PC-9 (cell line): Measurements from ENCODE around the gene CCNA2. TPM values are rescaled to one million over a fixed set of nuclear protein-coding genes. Genes with fewer than 3 reads are reported as not detected.

Experiments
- BruUV-seq: library from RNA; stranded (reverse); fragments of 400-500 nt; replicated peaks from 2 replicates; lab custom pipeline; 2021; lab: Mats Ljungman, UMichigan
- CTCF ChIA-PET: fragments of 300-600 bp; sonication (Branson Sonifier 250); formaldehyde crosslinking; loops from one replicate; lab custom pipeline; 2022; ENCODE audit warnings: antibody characterized with exemption; lab: Charles Lee
- POLR2A ChIA-PET: fragments of 300-600 bp; sonication (Branson Sonifier 250); formaldehyde crosslinking; loops from one replicate; lab custom pipeline; 2022; ENCODE audit warnings: antibody characterized with exemption; ENCODE audit not compliant: unreplicated experiment; lab: Charles Lee
- DNase-seq, 2 experiments: peaks; one replicate each; pipeline versions ENCODE4 v3.0.0 to v3.0.0-alpha.2; 2015 to 2022; ENCODE audit warnings: mixed read lengths in 1 of 2
- H2AFZ ChIP-seq: fragments of 200-600 bp; sonication (generic); 2 replicates; pipeline ENCODE4 v1.8.1; 2017; ENCODE audit warnings: antibody characterized with exemption
- H3F3A ChIP-seq: fragments of 200-600 bp; sonication (generic); 2 replicates; pipeline ENCODE4 v1.8.1; 2017; ENCODE audit warnings: antibody characterized with exemption, mild to moderate bottlenecking, low read depth; ENCODE audit not compliant: insufficient read depth
- H3K27ac ChIP-seq: fragments of 200-600 bp; sonication (generic); 2 replicates; pipeline ENCODE4 v1.6.1; 2016; ENCODE audit warnings: mixed run types
- H3K27me3 ChIP-seq: fragments of 200-600 bp; sonication (generic); 2 replicates; pipeline ENCODE4 v1.6.1; 2016; ENCODE audit warnings: low read depth, mixed run types; ENCODE audit not compliant: insufficient read depth
- H3K36me3 ChIP-seq: fragments of 200-600 bp; sonication (generic); 2 replicates; pipeline ENCODE4 v1.6.1; 2016; ENCODE audit warnings: low read depth, mixed run types
- H3K4me1 ChIP-seq: fragments of 200-600 bp; sonication (generic); replicated peaks from 2 replicates; pipeline ENCODE4 v1.6.1; 2016; ENCODE audit warnings: mixed run types; ENCODE audit not compliant: insufficient read depth
- H3K4me2 ChIP-seq: fragments of 200-600 bp; sonication (generic); 2 replicates; pipeline ENCODE4 v1.6.1; 2017; ENCODE audit warnings: mixed run types
- H3K4me3 ChIP-seq: fragments of 200-600 bp; sonication (generic); 2 replicates; pipeline ENCODE4 v1.6.1; 2016; ENCODE audit warnings: mixed run types
- H3K79me2 ChIP-seq: fragments of 200-600 bp; sonication (generic); 2 replicates; pipeline ENCODE4 v1.6.1; 2017; ENCODE audit warnings: low read depth, mixed run types
- H3K9me2 ChIP-seq: fragments of 200-600 bp; sonication (generic); 2 replicates; pipeline ENCODE4 v1.8.1; 2017; ENCODE audit warnings: mild to moderate bottlenecking; ENCODE audit not compliant: insufficient read depth
- H3K9me3 ChIP-seq: fragments of 200-600 bp; sonication (generic); 2 replicates; pipeline ENCODE4 v1.8.1; 2016; ENCODE audit warnings: low read depth; ENCODE audit not compliant: insufficient read depth
- H4K20me1 ChIP-seq: fragments of 200-600 bp; sonication (generic); 2 replicates; pipeline ENCODE4 v1.8.1; 2017; ENCODE audit not compliant: insufficient read depth
- CTCF ChIP-seq: fragments of 200-600 bp; sonication (generic); conservative IDR thresholded peaks from 2 replicates; pipeline ENCODE4 v1.6.1; 2017; ENCODE audit warnings: mixed run types, antibody characterized with exemption, mild to moderate bottlenecking, moderate library complexity
- EZH2 ChIP-seq: fragments of 200-600 bp; sonication (generic); IDR thresholded peaks from 2 replicates; pipeline ENCODE4 v1.8.0; 2017; ENCODE audit warnings: antibody characterized with exemption, low read depth
- intact Hi-C: fragments of 100-400 bp; cut with micrococcal nuclease; formaldehyde crosslinking; loops from one replicate; pipeline ENCODE4 v1.10.0; 2022; ENCODE audit not compliant: unreplicated experiment
- total RNA-seq: library from RNA; stranded (reverse); gene quantifications from 2 replicates; pipeline ENCODE4 v1.2.3, GENCODE V29; 2021

Gene CCNA2
- total RNA-seq, 1 experiment from 2014 or later, result 70.7 TPM

GRCh38 chr4:121777625-121778024 lies 46.1 kb downstream of the CCNA2 start:
- ChIA-PET POLR2A (no interaction called here), CTCF (no interaction called here)
- H3F3A ChIP-seq, result no peaks in the 10 kb centered on the region
- no peaks in the 10 kb centered on the region for H4K20me1 ChIP-seq
- H3K9me3 ChIP-seq, result no peaks in the 10 kb centered on the region
- intact Hi-C loops, result no loop called here
- H3K27ac ChIP-seq, result no peak overlapping the region
- H2AFZ ChIP-seq, result no peak overlapping the region
- BruUV-seq, result no TSS peak
- no peak for DNase-seq
- TF ChIP-seq EZH2, result no peak
- no peak for TF ChIP-seq CTCF
- H3K36me3 ChIP-seq, result no peaks in the 10 kb centered on the region
- H3K9me2 ChIP-seq, result no peaks in the 10 kb centered on the region
- no peak overlapping the region for H3K4me2 ChIP-seq
- no peak overlapping the region for H3K4me3 ChIP-seq
- no peaks in the 10 kb centered on the region for H3K27me3 ChIP-seq
- H3K4me1 ChIP-seq, result 0 out of 2 replicates have a peak, but pooled peaks cover 8% of the 10 kb centered on the region
- H3K79me2 ChIP-seq, result no peaks in the 10 kb centered on the region

- no peak overlapping the region for H3K4me2 ChIP-seq
- no peaks in the 10 kb centered on the region for H3K9me2 ChIP-seq
- H3K36me3 ChIP-seq, result no peaks in the 10 kb centered on the region
- no peak overlapping the region for H3K27ac ChIP-seq
- ChIA-PET POLR2A (interaction anchor here (0.5 to 0.8 kb wide), 2 partner anchors 10 to 1097 kb away, joined by 4 to 6 read pairs; no protein-coding TSS in a partner anchor), CTCF (no interaction called here)
- no TSS peak for BruUV-seq
- H3K4me3 ChIP-seq, result no peak overlapping the region
- H2AFZ ChIP-seq, result 0 out of 2 replicates have a peak overlapping the region, but pooled peaks have one; percentile 4
- H3K9me3 ChIP-seq, result no peaks in the 10 kb centered on the region
- intact Hi-C loops, result no loop called here
- no peaks in the 10 kb centered on the region for H3F3A ChIP-seq
- no peak for DNase-seq
- H3K4me1 ChIP-seq, result 0 out of 2 replicates have a peak, but pooled peaks cover 8% of the 10 kb centered on the region
- TF ChIP-seq CTCF, result no peak
- no peak for TF ChIP-seq EZH2
- no peaks in the 10 kb centered on the region for H3K27me3 ChIP-seq
- no peaks in the 10 kb centered on the region for H4K20me1 ChIP-seq
- no peaks in the 10 kb centered on the region for H3K79me2 ChIP-seq
Observed at GRCh38 chr4:121776610-121777401, 46.9 kb downstream of the CCNA2 start.

DNA sequence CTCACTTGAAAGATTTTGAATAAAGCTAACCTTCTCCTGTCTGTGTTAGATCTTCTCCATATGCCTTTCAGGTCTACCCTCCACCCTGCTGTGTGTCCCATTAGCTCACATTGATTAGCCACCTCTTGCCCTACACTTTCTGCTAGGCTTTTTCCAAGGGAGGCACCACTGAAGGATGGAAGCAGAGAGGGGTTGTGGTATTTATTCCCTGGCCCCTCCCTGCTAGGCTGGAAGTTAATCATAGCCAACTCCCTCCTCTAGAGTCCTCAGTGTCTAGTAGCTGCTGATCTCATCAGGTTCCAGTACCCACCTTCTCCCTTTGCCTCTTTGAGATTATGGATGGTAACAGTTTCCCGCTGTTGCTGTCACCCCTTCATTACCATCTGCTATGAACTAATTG lies 49.8 kb downstream of the CCNA2 start:
- ChIA-PET CTCF (no interaction called here), POLR2A (no interaction called here)
- DNase-seq, result no peak
- no peak overlapping the region for H3K4me3 ChIP-seq
- no peak overlapping the region for H2AFZ ChIP-seq
- H3K4me2 ChIP-seq, result no peak overlapping the region
- no peaks in the 10 kb centered on the region for H3K9me3 ChIP-seq
- no peaks in the 10 kb centered on the region for H3K9me2 ChIP-seq
- H3K27ac ChIP-seq, result no peak overlapping the region
- no peaks in the 10 kb centered on the region for H4K20me1 ChIP-seq
- H3K4me1 ChIP-seq, result peaks cover 23% of the 10 kb centered on the region
- H3K27me3 ChIP-seq, result no peaks in the 10 kb centered on the region
- no peaks in the 10 kb centered on the region for H3K36me3 ChIP-seq
- no peaks in the 10 kb centered on the region for H3K79me2 ChIP-seq
- TF ChIP-seq EZH2 (no peak), CTCF (no peak)
- no peaks in the 10 kb centered on the region for H3F3A ChIP-seq
- intact Hi-C loops, result no loop called here
- BruUV-seq, result no TSS peak
